LoVo (cell line): ENCODE results near the gene PLOD1.
"Not testable (repeated sequence)": the region's sequence is repeated elsewhere in the genome, so short reads cannot be mapped to it uniquely, and the experiment has no call there.

Source experiments
- DNase-seq: peaks from one replicate; pipeline ENCODE4 v3.0.0-alpha.2; 2016; ENCODE audit warnings: low spot score

PLOD1 gene

GRCh38 chr1:11934302-11935056, at the start of gene PLOD1:
Gene PLOD1 (plus strand): TSS chr1:11934717. CDS start chr1:11934780, 63 bp downstream.
- peak; percentile 85 for DNase-seq

DNA sequence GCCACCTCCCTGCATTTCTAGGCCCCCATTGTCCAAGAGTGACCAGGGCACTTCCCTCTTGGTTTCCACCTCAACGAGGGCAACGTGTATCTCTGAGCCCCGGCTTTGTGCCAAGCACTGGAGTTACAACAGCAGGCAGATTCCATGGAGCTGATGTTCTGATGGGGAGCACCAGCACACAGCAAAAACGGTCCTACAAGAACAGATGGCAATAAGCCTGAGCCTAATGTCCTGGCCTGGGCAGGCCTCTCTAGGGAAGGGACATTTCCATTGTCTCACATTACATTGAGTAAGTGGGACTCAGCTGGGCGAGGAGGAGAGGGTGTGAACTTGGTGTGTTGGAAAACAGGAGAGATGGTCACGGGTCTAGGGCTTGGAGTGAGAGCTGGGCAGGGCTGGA, 48.6 kb upstream of the PLOD1 start:
- DNase-seq = no peak

- no peak for DNase-seq
Observed at GRCh38 chr1:11886986-11887665, 47.4 kb upstream of the PLOD1 start.

GRCh38 chr1:11887666-11888007, 46.9 kb upstream of the PLOD1 start:
- no peak for DNase-seq

DNA sequence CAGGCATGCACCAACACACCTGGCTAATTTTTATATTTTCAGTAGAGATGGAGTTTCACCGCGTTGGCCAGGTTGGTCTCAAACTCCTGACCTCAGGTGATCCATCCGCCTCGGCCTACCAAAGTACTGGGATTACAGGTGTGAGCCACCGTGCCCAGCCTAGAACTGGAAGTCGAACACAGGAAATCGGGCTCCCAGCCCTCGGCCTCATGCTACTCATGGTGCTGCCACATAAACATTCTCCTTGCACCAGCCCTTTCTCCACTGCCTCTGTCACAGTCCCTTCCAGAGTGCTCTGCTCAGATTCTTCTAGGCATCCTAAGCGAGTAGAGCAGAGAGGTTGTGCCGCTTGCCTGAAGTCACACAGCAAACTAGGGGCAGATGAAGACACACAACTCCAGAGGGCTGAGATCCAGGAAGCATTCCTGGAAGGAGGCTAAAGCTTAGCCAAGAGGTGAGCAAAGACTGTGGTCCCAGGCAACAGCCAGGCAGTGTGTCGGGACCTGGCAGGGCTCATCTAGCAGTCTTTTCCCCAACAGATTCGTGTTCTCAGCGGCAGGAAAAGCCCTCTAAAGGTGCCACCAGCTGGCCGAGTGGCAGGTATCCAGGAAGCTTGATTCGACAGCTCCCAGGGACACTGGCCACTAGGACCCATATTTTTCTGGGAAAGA, 46.2 kb upstream of the PLOD1 start:
- no peak for DNase-seq

GRCh38 chr1:11888877-11889208, 45.7 kb upstream of the PLOD1 start:
- DNase-seq = no peak

GRCh38 chr1:11891433-11892186, 42.9 kb upstream of the PLOD1 start:
- DNase-seq = no peak

DNA sequence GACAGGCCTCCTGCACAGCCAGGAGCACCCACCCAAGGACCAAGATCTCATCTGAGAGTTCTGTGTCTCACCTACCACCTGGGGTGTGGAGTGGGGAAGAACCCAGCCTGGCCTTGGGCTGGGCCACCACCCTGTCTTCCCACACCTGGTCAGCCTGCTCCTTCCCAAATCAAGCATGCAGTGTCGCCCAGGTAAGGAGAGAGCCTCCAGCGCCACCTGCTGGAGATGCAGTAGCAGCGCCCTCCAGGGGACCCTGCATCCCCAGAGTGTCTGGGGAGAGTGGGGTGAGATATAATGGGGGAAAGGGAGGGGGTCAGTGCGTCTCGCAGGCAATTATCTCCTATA, 40.6 kb upstream of the PLOD1 start:
- peak; percentile 60 for DNase-seq

GRCh38 chr1:11894501-11894900, 40.0 kb upstream of the PLOD1 start:
- not testable (repeated sequence) for DNase-seq

- DNase-seq = no peak
Observed at GRCh38 chr1:11898086-11898785, 36.3 kb upstream of the PLOD1 start.

- DNase-seq = no peak
Observed at GRCh38 chr1:11898831-11899467, 35.6 kb upstream of the PLOD1 start.

DNA sequence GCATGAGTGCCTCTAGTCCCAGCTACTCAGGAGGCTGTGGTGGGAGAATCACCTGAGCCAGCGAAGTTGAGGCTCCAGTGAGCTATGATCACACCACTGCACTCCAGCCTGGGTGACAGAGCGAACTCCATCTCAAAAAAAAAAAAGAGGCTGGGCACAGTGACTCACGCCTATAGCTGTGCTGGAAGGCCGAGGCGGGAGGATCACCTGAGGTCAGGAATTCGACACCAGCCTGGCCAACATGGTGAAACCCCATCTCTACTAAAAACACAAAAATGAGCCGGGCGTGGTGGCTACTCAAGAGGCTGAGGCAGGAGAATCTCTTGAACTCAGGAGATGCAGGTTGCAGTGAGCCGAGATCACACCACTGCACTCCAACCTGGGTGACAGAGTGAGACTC, 33.1 kb upstream of the PLOD1 start:
- peak; percentile 16 for DNase-seq

DNA sequence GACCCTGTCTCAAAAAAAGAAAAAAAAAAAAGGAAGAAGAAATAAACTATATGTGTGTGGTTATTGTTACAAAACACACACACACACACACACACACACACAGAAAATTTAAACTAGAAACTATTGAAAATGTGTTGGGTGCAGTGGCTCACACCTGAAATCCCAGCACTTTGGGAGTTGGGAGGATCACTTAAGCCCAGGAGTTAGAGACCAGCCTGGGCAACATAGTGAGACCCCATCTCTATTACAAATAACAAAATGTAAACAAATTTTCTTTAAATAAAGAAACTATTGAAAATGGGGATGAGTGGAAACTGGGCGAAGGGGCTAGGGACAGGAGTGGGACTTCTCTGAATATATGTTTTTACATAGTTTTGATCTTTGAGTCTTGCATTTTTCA, 31.3 kb upstream of the PLOD1 start:
- no peak for DNase-seq

- DNase-seq = not testable (repeated sequence)
Observed at GRCh38 chr1:11904156-11904555, 30.4 kb upstream of the PLOD1 start.

DNA sequence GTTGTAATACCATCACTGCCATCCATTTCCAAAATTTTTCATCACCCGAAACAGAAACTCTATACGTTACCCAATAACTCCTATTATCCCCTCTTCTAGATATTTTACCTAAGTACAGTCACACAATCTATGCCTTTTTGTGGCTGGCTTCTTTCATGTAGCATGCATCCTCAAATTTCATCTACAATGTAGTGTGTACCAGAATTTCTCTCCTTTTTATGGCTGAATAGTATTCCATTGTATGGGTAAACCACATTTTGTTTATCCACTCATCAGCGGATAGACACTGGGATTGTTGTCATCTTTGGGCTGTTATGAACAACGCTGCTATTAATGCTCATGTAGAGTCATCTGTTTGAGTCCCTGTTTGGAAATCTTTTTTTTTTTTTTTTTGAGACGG, 29.5 kb upstream of the PLOD1 start:
- no peak for DNase-seq

- DNase-seq = no peak
Observed at GRCh38 chr1:11906870-11907269, 27.6 kb upstream of the PLOD1 start.

GRCh38 chr1:11907275-11908094, 27.0 kb upstream of the PLOD1 start:
- DNase-seq = peak; percentile 94

- peak; percentile 89 for DNase-seq
Observed at GRCh38 chr1:11908095-11908675, 26.3 kb upstream of the PLOD1 start.

DNA sequence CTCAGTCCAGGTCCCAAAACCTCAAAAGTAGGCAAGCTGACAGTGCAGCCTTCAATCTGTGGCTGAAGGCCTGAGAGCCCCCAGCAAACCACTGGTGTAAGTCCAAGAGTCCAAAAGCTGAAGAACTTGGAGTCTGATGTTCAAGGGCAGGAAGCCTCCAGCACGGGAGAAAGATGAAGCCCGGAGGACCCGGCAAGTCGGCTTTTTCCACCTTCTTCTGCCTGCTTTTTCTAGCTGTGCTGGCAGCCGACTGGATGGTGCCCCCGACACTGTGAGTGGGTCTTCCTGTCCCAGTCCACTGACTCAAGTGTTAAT, 23.6 kb upstream of the PLOD1 start:
- DNase-seq = not testable (repeated sequence)

- no peak for DNase-seq
Observed at GRCh38 chr1:11912000-11912399, 22.5 kb upstream of the PLOD1 start.
